Neuronal stem cell (in vitro differentiated cells): ENCODE results near the gene OR5P2.

Source experiments
- DNase-seq: peaks from one replicate; pipeline ENCODE4 v3.0.0-alpha.2; 2013; ENCODE audit warnings: low spot score
- H2AFZ ChIP-seq: one replicate; pipeline ENCODE4 v1.6.1; 2013; ENCODE audit warnings: mild to moderate bottlenecking, low read length, inconsistent platforms
- H2AK5ac ChIP-seq: 2 replicates; pipeline ENCODE4 v1.6.1; 2013; ENCODE audit warnings: low read depth, mild to moderate bottlenecking, inconsistent platforms, low read length, moderate library complexity, mixed read lengths
- H2BK120ac ChIP-seq: 2 replicates; pipeline ENCODE4 v1.6.1; 2013; ENCODE audit warnings: low read depth, mild to moderate bottlenecking, inconsistent platforms, low read length, moderate library complexity, mixed read lengths
- H2BK12ac ChIP-seq: one replicate; pipeline ENCODE4 v1.6.1; 2013; ENCODE audit warnings: low read length, inconsistent platforms
- H2BK15ac ChIP-seq: 2 replicates; pipeline ENCODE4 v1.6.1; 2013; ENCODE audit warnings: mild to moderate bottlenecking, low read length, inconsistent platforms, mixed read lengths
- H2BK5ac ChIP-seq: one replicate; pipeline ENCODE4 v1.6.1; 2013; ENCODE audit warnings: inconsistent platforms, mild to moderate bottlenecking, low read length, moderate library complexity
- H3K14ac ChIP-seq: one replicate; pipeline ENCODE4 v1.6.1; 2013; ENCODE audit warnings: low read length, inconsistent platforms
- H3K18ac ChIP-seq: 2 replicates; pipeline ENCODE4 v1.6.1; 2013; ENCODE audit warnings: low read length, inconsistent platforms
- H3K23ac ChIP-seq: 2 replicates; pipeline ENCODE4 v1.6.1; 2013; ENCODE audit warnings: low read depth, mild to moderate bottlenecking, mixed read lengths, low read length, inconsistent platforms; ENCODE audit not compliant: poor library complexity
- H3K27ac ChIP-seq: replicated peaks from 3 replicates; pipeline ENCODE4 v1.5.1; 2013; ENCODE audit warnings: low read length, inconsistent platforms
- H3K27me3 ChIP-seq, 3 experiments: 2 replicates each; pipeline ENCODE4 v1.6.1; 2013; ENCODE audit warnings: low read length in 3 of 3, mild to moderate bottlenecking in 2 of 3, inconsistent platforms in 1 of 3, low read depth in 1 of 3, mixed read lengths in 1 of 3, moderate library complexity in 1 of 3; ENCODE audit not compliant: control insufficient read depth in 3 of 3, insufficient read depth in 3 of 3
- H3K36me3 ChIP-seq, 2 donors: replicated peaks in 1 of 2; 2 replicates each; pipeline ENCODE4 v1.6.1; 2013; ENCODE audit warnings: low read length in 2 of 2; ENCODE audit not compliant: control insufficient read depth in 2 of 2, insufficient read depth in 2 of 2
- H3K4ac ChIP-seq: 2 replicates; pipeline ENCODE4 v1.6.1; 2013; ENCODE audit warnings: inconsistent platforms, mild to moderate bottlenecking, low read length, moderate library complexity
- H3K4me1 ChIP-seq, 2 donors: 1 replicate in 1 of 2; 2 replicates in 1 of 2; pipeline ENCODE4 v1.6.1; 2013; ENCODE audit warnings: low read length in 2 of 2, low read depth in 1 of 2; ENCODE audit not compliant: control insufficient read depth in 2 of 2, insufficient read depth in 1 of 2
- H3K4me2 ChIP-seq: one replicate; pipeline ENCODE4 v1.6.1; 2013; ENCODE audit warnings: mild to moderate bottlenecking, low read length, inconsistent platforms; ENCODE audit not compliant: insufficient read depth, poor library complexity, severe bottlenecking
- H3K4me3 ChIP-seq, 2 donors: 2 replicates each; pipeline ENCODE4 v1.5.1; 2013; ENCODE audit warnings: low read length in 2 of 2, mild to moderate bottlenecking in 2 of 2, inconsistent platforms in 1 of 2, moderate library complexity in 1 of 2
- H3K79me1 ChIP-seq: one replicate; pipeline ENCODE4 v1.6.1; 2013; ENCODE audit warnings: low read depth, mild to moderate bottlenecking, inconsistent platforms, low read length, moderate library complexity
- H3K9ac ChIP-seq: one replicate; pipeline ENCODE4 v1.6.1; 2013; ENCODE audit warnings: mild to moderate bottlenecking, low read depth, low read length, inconsistent platforms; ENCODE audit not compliant: poor library complexity
- H3K9me3 ChIP-seq, 2 donors: replicated peaks in 1 of 2; 2 replicates each; pipeline versions ENCODE3 to v1.6.1; 2013; ENCODE audit warnings: low read length in 2 of 2, mild to moderate bottlenecking in 2 of 2, inconsistent platforms in 1 of 2, low read depth in 1 of 2, mixed read lengths in 1 of 2, moderate library complexity in 1 of 2; ENCODE audit not compliant: control insufficient read depth in 2 of 2, insufficient read depth in 1 of 2
- H4K8ac ChIP-seq: one replicate; pipeline ENCODE4 v1.6.1; 2013; ENCODE audit warnings: low read depth, mild to moderate bottlenecking, inconsistent platforms, low read length, moderate library complexity
- H4K91ac ChIP-seq: one replicate; pipeline ENCODE4 v1.6.1; 2013; ENCODE audit warnings: low read length, low read depth, mild to moderate bottlenecking, inconsistent platforms; ENCODE audit not compliant: poor library complexity
- WGBS, 2 donors: extraction: QIAGEN DNeasy Blood & Tissue Kit; methylation state at CpG; one replicate each; pipeline ENCODE4 v1.1.7; 2013; ENCODE audit warnings: missing lambda C conversion rate in 2 of 2, mixed read lengths in 1 of 2; ENCODE audit not compliant: insufficient read length in 2 of 2, insufficient replicate concordance in 1 of 2; ENCODE audit errors: extremely low coverage in 2 of 2; 5-methylcytosine and 5-hydroxymethylcytosine counted together

Gene OR5P2

GRCh38 chr11:7749456-7749855 is 47.3 kb downstream of the OR5P2 start:
- no peak overlapping the region for H2AK5ac ChIP-seq
- H3K9ac ChIP-seq, result no peak overlapping the region
- no peak overlapping the region for H3K4me2 ChIP-seq
- H4K8ac ChIP-seq, result no peak overlapping the region
- no peak for DNase-seq
- H3K4me1 ChIP-seq, result no peaks in the 10 kb centered on the region
- no peak overlapping the region for H2AFZ ChIP-seq
- no peak overlapping the region for H3K18ac ChIP-seq
- H2BK120ac ChIP-seq, result no peak overlapping the region
- H2BK15ac ChIP-seq, result no peak overlapping the region
- H2BK12ac ChIP-seq, result no peak overlapping the region
- no CpG with 5 or more reads among the region's 2 CpGs for WGBS, 2 donors
- no peaks in the 10 kb centered on the region for H3K36me3 ChIP-seq
- H3K14ac ChIP-seq, result no peak overlapping the region
- H3K27me3 ChIP-seq, result no peaks in the 10 kb centered on the region
- no peak overlapping the region for H3K23ac ChIP-seq
- H4K91ac ChIP-seq, result no peak overlapping the region
- no peak overlapping the region for H2BK5ac ChIP-seq
- no peak overlapping the region for H3K4me3 ChIP-seq
- no peaks in the 10 kb centered on the region for H3K79me1 ChIP-seq
- H3K4ac ChIP-seq, result no peak overlapping the region
- no peak overlapping the region for H3K27ac ChIP-seq
- no peaks in the 10 kb centered on the region for H3K9me3 ChIP-seq
